ENCODE results near the gene ZMAT3.

The ZMAT3 gene

DNA sequence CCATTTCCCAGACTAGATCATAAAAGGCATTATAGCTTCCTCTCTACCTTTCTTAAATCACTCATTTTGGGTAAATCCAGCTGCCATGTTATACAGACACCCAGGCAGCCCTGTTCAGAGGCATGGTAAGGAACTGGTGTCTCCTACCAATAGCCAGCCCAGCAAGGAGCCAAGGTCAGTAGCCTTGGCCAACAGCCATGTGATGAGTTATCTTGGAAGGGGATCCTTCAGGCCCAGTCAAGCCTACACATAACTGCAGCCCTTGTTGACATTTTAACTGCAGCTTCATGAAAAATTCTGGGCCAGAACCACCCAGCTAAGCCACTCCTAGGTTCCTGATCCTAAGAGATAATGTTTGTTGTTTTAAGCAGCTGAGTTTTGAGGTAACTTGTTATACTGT, 29.0 kb upstream of the ZMAT3 start:
- TF ChIP-seq, protein P1, sequence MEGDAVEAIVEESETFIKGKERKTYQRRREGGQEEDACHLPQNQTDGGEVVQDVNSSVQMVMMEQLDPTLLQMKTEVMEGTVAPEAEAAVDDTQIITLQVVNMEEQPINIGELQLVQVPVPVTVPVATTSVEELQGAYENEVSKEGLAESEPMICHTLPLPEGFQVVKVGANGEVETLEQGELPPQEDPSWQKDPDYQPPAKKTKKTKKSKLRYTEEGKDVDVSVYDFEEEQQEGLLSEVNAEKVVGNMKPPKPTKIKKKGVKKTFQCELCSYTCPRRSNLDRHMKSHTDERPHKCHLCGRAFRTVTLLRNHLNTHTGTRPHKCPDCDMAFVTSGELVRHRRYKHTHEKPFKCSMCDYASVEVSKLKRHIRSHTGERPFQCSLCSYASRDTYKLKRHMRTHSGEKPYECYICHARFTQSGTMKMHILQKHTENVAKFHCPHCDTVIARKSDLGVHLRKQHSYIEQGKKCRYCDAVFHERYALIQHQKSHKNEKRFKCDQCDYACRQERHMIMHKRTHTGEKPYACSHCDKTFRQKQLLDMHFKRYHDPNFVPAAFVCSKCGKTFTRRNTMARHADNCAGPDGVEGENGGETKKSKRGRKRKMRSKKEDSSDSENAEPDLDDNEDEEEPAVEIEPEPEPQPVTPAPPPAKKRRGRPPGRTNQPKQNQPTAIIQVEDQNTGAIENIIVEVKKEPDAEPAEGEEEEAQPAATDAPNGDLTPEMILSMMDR (conservative IDR thresholded peaks at IDR 0.05; ENCODE audit: low read length): no peak
- DNase-seq (ENCODE audit: low read depth): peak; percentile 19
- H3K4me3 ChIP-seq (ENCODE audit: low read length): no peak overlapping the region

DNA sequence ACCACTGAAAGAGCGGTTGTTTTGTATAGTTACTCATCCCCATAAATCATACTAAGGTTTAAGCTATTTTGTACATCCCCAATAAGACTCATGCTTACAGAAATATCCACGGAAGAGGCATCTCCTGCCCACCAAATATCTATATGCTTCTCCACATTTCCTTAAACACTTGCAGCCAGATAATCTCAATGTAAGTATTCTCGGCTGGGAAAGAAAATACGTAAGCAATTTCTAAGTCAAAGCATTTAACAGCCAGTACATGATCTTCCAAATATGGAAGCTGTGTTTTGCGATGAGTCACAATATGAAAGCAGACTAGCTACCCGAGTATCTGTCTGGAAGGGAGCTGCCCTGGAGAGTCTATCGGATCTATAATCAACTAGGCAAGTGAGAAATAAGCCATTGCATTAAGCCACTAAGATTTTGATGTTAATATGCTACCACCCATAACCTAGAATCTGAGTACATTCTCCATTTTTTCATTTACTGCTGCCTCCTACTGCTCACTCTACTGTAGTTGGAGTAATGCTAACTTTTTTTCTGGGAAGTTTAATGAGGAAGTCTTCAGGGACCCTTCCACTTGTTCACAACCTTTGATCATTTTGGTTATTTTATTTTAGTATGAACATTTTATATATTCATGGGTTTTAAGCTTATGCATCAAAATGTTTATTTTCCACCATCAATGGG, 26.9 kb upstream of the ZMAT3 start:
- TF ChIP-seq, protein P1 (conservative IDR thresholded peaks at IDR 0.05; ENCODE audit: low read length): no peak; the same call in 1 of the 2 replicates
- H3K4me3 ChIP-seq (ENCODE audit: low read length): no peak overlapping the region
- peak; percentile 22 for DNase-seq (ENCODE audit: low read depth)

DNA sequence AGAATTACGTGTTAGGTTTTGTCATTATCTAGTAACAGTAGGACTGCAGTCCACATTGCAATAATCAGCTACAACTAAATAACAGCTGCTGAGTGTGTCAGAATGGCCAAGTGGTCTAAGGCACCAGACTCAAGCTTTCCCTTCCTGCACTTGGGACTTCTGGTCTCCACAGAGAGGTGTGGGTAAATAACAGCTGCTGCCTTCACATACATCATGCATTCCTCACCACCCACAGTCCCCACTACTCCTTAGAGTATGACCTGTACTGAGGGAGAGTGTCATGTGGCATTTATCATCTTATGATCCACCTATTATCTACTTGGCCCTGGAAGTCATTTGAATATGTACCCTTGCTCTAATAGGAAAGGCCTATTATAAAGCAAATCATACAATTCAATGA, 22.2 kb upstream of the ZMAT3 start:
- no peak for DNase-seq (ENCODE audit: low read depth)
- H3K4me3 ChIP-seq (ENCODE audit: low read length): no peak overlapping the region

DNA sequence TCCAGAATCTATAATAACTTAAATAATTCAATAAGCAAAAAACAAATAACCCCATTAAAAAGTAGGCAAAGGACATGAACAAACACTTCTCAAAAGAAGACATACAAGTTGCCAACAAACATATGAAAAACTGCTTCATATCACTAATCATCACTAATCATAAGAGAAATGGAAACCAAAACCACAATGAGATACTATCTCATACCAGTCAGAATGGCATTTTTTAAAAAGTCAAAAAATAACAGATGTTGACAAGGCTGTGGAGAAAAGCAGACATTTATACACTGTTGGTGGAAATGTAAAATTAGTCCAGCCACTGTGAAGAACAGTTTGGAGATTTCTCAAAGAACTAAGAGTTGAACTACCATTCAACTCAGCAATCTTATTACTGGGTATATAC, 19.5 kb upstream of the ZMAT3 start:
- TF ChIP-seq, protein P1 (conservative IDR thresholded peaks at IDR 0.05; ENCODE audit: low read length): no peak
- no peak for DNase-seq (ENCODE audit: low read depth)
- no peak overlapping the region for H3K4me3 ChIP-seq (ENCODE audit: low read length)

More for the DNA sequence above, 22.2 kb upstream of the ZMAT3 start:
- TF ChIP-seq, protein P1 (conservative IDR thresholded peaks at IDR 0.05; ENCODE audit: low read length): no peak

DNA sequence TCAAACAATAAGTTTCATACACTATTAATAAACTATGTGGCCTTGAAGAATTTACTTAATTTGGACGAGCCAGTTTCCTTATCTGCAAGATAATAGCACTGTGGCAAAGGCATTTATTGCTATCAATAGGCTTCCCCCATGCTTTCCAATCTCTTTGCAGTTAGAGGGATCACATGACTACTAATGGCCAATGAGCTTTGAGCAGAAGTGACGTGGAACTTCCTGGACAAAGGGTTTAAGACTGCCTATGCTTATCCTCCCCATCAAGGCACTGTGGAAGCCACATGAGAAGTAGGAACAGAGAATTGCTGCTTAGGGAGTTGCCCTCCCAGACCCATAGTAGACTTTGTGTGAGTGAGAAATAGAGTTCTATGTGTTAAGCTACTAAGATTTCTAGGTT, 16.7 kb upstream of the ZMAT3 start:
- TF ChIP-seq, protein P1 (conservative IDR thresholded peaks at IDR 0.05; ENCODE audit: low read length): no peak
- DNase-seq (ENCODE audit: low read depth): no peak
- H3K4me3 ChIP-seq (ENCODE audit: low read length): no peak overlapping the region

DNA sequence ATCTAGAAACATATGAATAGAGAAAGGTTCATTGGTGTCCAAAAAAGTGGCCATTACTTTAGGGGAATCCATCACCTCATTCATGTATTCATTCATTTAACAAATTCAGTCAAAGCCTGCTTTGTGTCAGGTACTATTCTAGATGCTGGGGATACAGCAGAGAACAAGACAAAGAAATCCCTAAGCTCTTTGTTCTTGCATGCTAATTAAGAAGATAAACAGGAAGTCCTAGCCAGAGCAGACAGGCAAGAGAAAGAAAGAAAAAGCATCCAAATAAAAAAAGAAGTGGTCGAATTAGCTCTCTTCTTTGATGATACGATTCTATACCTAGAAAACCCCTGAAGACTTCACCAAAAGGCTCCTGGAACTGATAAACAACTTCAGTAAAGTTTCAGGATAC, 12.4 kb upstream of the ZMAT3 start:
- DNase-seq (ENCODE audit: low read depth): no peak
- TF ChIP-seq, protein P1 (conservative IDR thresholded peaks at IDR 0.05; ENCODE audit: low read length): no peak
- no peak overlapping the region for H3K4me3 ChIP-seq (ENCODE audit: low read length)

DNA sequence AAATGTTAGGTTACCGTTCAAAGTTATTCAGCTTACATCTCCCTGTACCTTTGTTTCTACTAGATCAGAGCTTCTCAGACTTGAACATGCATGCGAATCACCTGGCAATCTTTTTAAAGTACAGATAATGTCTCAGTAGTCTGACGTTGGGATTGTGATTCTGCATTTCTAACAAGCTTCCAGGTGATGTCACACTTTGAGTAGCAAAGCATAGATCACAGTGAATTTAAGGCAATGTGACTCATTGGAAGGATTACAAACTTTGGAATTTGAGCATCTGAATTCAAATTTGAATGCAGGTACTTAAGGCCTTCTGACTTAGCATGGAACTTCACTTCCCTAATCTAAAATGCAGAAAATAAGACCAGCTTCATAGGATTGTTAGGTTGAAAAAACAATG, 10.8 kb upstream of the ZMAT3 start:
- TF ChIP-seq, protein P1 (conservative IDR thresholded peaks at IDR 0.05; ENCODE audit: low read length): no peak

More for the DNA sequence above, 10.8 kb upstream of the ZMAT3 start:
- DNase-seq (ENCODE audit: low read depth): no peak
- no peak overlapping the region for H3K4me3 ChIP-seq (ENCODE audit: low read length)

All from AG10803 (cell line).